ACHN (cell line): ENCODE measurements around the gene NCOR2.

Source experiments
- DNase-seq: peaks from one replicate; pipeline ENCODE4 v3.0.0-alpha.2; 2015
- in situ Hi-C: cut with HindIII; loops from 2 replicates; pipeline ENCODE4 v1.10.0; 2017; ENCODE audit warnings: low sequenced_read_pairs, low pct_ligation_motif_present, low pct_unique_long_range_greater_than_20kb

NCOR2 gene

DNA sequence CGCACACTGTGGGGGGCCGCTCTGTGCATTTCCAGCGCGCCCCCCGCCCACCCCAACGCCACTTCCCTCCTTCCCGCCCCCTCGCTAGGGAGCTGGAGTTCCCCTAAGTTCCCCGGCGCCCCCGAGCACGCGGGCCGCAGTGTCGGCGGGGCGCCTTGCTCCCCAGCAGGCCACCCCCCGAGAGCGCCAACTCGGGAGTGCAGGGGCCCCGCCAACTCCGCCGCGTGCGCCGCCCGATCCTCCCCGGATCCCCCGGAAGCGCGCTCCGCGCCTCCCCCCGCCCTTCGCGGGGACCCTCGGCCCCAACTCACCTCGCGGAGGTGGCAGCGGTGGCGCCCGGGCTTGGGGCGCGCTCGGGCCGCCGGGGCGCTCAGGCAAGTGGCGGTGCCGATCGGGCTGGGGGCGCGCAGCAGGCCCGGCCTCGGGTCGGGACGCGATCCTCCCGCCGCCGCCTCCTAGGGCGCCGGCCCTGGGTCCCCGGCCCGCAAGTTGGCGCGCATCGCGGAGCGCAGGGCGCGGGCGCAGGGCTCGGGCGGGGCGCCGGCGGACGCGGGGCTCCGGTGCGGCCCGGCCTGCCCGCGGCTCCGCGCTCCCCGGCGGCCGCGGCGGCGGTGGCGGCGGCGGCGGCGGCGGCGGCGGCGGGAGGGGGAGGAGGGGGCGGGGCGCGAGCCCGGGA lies at the start of gene NCOR2:
Gene NCOR2 (minus strand): TSS at position 616 of the 676 bp plus-strand sequence. CDS start 72,361 bp downstream, outside the sequence.
- DNase-seq: peak; percentile 24
- in situ Hi-C loops: no loop called here

DNA sequence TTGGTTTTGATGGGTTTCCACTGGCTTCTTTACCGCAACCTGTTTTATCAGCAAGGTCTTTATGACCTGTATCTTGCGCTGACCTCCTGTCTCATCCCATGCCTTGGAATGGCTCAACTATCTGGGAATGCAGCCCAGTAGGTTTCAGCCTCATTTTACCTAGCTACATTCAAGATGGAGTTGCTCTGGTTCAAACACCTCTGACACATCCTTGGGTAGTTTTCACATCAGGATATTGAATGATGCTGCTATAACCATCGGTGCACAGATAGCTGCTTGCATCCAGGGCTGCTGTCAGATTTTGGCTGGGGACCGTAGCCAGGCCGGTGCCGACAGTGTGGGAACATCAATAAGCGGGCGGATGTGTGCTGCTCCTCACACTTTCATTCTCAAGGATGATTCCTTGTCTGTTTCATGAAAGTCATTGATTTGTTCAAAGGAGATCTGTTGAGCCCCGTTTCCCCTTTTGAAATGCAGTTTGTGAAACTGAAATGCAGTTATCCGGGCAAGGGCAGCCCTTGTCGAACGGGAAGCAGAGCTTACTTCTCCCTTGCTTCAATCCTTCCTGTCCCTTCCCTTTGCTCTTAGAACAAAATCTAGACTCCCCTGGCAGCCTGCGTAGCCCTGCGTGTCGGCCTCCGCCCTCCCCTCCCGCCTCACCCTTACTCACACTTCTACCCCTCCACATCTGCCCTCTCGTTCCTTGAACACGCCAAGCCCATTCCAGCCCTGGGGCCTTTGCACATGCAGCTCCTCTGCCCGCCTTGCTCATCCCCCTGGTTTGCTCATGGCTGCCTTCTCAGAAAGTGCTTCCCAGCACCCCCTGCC lies 49.2 kb upstream of the NCOR2 start:
- in situ Hi-C loops: no loop called here
- no peak for DNase-seq

DNA sequence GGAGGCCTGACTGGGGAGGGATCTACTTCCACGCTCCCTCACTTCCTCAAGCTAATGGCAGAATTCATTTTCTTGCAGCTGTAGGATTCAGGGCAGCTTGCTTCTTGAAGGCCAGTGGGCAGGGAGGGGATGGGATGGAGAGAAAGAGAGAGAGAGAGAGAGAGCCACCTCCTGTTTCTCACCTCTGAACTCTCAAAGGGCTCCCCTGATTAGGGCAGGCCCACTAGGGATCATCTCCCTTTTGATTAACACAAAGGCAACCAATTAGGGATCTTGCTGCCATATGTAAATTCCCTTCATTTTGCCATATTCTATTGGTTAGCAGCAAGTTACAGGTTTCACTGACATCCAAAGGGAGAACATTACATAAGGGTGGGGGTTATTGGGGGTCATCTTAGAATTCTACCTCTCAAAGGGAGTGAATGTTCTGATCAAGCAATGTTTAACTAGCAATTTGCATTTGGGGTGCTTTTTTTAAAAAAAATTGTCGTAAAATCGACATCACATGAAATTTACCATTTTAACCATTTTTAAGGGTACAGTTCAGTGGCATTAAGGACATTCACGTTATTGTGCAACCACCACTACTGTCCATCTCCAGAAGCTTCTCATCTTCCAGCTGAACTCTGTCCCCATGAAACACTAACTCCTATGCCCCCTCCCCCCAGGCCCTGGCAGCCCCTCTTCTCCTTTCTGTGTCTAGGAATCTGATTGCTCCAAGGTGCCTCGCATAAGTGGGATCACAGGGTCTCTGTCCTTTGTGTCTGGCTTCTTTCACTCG lies 47.3 kb upstream of the NCOR2 start:
- DNase-seq: no peak
- in situ Hi-C loops: no loop called here

DNA sequence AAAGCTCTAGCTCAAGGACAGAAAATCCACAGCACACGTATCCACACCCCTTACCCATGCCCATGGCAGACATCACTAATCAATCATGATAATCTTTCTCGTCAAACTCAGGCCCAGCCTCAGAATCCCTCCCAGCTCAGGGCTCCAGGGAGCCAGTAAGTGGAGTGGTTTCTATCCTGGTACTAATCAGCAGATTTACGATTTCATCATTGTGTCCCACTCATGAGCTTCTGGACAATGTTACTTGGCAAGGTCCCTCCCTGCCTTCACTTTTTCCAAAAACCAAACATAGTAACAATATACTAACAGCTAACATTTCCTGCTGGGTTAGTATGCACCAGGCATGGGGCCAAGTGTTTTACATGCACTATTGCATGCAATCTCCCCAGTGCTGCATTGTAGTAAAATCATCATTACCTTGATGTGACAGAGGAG lies 45.8 kb upstream of the NCOR2 start:
- in situ Hi-C loops: no loop called here

DNA sequence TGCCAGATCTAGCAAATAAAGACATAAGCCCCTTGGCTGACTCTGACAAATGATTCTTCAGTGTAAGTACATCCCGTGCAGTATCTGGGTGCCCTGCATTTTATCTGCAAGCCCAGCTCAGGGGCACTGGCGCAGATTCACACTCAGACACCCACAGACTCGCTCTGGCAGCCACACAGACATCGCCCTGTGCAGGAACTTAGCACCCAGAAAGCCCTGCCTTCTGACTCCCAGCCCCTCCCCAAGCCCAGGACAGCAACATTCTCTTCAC lies 44.9 kb upstream of the NCOR2 start:
- no peak for DNase-seq
- in situ Hi-C loops: no loop called here

More for the DNA sequence above, 45.8 kb upstream of the NCOR2 start:
- DNase-seq: no peak

DNA sequence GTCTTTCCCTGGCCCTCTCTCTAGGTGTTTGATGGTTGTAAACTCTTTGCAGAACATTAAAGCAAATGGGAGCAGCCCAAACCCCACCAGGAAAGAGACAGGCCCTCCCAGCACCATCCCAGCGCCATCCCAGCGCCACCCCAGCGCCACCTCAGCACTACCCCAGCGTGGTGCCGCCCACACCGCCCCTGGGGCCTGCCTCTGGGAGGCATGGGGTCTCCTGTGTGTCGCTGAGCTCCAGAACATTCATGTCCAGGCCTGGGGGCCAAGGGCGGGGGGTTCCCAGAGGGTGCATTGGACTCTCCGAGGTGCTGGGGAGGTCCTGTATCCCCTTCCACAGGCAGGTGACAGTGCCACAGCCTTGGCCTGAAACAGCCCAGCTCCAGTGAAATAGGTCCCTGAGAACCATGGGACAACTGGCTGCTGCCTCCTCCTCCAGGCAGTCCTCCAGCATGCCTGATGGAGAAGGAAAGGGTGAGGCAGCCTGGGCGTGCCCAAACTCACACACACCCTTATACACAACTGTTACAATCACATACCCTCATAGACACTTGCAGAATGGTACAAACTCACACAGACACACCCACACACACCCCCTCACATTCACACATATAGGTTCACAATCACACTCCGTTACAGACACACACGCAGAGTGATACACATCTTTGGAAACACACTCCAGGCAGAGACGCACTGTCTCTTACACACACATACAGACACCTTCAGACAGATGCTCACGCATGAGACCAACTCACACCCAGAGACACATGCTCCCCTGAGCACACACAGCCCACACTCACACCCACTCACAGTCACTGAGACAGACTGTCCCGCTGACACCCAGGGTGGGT lies 44.4 kb upstream of the NCOR2 start:
- in situ Hi-C loops: no loop called here
- no peak for DNase-seq

DNA sequence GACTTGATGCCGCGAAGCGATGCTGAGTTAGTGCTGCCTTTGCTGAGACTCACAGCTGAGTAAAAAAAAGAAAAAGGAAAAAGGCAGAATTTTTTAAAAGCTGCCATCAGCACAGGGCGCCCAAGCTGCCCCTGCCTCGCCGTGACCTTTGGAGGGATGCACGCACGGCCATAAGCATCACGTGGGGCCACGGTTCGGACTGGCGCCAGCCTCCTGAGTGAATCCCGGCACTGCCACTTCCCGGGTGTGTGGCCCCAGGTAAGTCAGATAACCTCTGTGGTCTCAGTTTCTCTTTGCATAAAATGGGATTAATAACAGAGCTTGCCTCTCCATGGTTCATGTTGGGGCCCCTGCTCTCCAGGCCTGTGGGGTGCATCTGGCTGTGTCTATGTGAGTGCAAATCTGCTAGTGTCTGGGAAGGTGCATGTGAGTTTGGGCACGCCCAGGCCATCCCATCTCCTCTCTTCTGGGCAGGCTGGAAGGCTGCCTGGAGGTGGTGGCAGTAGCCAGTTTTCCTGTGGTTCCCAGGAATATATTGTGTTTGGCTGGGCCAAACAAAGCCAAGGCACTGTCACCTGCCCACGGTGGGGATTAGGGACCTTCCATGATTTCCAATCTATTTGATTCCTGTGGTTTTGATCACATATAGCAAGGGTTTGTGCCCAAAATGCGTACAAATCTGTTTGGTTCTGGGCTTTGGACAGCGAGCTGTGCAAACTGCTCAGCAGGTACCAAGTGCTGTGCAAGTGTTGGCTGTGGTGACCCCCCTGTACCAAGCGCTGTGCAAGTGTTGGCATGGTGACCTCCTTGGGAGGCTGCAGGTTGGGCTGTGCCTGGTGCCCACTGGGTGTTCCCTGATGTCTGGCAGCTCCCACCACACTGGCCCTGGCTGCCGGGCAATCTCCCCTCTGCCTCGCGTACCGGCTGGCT lies 43.5 kb upstream of the NCOR2 start:
- no peak for DNase-seq

DNA sequence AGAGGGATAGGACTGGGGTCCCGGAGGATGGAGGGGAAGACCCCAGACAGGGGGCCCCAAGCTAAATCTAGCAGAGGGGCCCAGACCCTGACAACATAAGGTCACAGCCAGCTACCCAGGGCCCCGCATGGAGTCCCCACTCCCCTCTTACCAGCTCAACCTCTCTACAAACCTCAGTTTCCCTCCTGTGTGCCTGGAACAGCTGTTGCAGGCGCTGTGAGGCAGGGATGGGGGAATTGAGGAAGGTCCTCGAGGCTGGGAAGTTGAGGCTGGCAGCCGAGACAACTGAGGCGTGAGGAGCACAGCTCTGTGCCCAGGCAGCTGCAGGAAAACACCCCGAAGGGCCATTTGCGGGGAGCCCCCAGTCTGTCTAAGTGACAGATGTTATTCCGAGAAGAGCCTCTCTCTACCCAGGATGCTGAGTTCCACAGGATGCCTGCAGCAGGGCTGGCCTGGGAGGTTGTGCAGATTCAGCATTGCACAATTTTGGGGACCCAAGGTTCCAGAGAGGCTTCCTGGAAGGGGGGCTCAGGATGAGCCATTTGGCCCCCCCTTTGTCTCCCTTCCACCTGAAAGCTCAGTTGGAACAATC lies 42.7 kb upstream of the NCOR2 start:
- in situ Hi-C loops: no loop called here
- DNase-seq: no peak

More for the DNA sequence above, 43.5 kb upstream of the NCOR2 start:
- in situ Hi-C loops: no loop called here

DNA sequence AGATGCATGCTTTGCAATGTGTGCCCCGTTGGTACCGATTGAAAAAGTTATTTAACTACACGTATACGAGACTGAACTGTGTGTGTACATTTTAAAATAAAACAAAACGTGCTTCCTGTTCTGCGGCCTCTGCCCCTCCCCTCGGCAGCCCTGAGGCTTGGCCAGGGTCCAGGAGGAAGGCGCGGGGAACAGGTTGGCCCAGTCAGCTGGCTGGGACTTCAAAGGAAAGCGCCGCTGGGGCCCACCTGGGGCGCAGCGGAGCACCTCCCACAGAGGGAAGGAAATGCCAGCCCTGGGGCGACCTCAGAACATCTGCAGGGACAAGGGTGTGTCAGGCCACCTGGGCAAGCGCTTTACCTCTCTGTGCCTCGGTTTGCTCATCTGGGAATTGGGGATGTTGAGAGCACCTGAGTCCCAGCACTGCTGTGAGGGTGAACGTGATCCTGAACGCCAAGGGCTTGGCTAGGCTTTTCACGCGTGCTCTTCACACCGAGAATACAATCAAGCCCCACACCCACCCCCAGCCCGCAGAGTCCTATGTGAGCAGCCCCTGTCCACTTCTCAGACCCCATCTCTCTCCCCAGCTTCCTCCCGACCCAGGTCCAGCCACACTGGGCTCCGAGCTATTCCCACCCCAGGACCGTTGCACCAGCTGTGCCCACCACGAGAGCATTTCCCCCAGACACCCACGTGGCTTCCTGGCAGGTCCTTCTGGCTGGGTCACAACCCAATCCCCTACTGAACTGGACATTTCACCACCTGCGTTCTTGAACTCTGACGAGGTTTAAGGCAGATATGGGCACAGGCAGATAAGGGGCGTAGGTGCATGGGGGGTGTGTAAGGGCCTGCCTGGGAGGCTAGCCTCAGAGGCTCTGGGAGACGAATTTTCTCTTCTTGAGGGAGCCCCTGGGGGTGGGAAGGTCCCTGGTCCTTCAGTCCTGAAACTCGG lies 41.9 kb upstream of the NCOR2 start:
- no peak for DNase-seq
- in situ Hi-C loops: no loop called here

DNA sequence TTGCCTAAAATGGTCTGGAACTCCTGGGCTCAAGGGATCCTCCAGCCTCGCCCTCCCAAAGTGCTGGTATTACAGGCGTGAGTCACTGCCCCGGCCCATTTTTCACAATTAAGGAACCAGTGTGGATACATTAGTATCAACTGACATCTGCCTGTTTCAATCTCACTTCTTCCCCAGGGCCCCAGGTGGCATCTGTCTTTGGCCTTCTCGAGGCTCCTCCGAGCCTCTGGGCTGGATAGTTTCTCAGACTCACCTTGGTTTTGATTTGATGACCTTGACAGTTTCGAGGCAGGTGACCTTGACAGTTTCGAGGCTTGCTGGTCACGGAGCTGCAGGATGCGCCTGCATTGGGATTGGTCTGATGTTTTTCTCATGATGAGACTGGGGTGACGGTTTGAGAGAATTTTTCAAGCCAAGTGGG lies 41.0 kb upstream of the NCOR2 start:
- no peak for DNase-seq
- in situ Hi-C loops: no loop called here

DNA sequence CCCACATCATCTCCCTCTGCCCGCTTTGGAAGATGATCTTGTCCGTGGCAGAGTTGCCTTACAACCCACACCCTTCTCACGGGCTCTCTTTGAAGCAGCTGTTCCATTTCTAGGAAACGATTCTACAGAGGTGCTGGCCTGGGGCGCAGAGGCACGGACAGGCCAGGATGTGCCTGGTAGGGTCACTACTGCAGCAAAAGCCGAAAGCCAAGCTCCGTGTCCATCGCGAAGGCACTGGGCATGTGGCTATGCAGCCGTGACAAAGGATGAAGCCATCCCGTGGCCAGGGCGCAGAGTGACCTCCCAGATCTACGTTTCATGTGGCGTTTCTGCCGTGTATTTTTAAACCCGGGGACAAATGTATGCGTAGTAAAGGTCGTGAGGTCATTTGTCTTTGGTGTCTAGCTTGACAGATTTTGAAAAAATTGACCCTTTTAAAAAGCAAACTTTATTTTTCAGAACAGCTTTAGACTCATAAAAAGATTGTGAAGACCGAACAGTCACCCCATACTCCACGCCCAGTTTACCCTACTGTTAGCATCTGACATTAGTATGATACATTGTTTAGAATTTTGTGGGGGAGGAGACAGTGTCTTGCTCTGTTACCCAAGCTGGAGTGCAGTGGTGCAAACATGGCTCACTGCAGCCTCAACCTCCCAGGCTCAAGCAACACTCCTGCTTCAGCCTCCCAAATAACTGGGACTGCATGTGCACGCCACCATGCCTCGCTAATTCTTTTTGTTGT lies 40.4 kb upstream of the NCOR2 start:
- in situ Hi-C loops: no loop called here
- DNase-seq: no peak

DNA sequence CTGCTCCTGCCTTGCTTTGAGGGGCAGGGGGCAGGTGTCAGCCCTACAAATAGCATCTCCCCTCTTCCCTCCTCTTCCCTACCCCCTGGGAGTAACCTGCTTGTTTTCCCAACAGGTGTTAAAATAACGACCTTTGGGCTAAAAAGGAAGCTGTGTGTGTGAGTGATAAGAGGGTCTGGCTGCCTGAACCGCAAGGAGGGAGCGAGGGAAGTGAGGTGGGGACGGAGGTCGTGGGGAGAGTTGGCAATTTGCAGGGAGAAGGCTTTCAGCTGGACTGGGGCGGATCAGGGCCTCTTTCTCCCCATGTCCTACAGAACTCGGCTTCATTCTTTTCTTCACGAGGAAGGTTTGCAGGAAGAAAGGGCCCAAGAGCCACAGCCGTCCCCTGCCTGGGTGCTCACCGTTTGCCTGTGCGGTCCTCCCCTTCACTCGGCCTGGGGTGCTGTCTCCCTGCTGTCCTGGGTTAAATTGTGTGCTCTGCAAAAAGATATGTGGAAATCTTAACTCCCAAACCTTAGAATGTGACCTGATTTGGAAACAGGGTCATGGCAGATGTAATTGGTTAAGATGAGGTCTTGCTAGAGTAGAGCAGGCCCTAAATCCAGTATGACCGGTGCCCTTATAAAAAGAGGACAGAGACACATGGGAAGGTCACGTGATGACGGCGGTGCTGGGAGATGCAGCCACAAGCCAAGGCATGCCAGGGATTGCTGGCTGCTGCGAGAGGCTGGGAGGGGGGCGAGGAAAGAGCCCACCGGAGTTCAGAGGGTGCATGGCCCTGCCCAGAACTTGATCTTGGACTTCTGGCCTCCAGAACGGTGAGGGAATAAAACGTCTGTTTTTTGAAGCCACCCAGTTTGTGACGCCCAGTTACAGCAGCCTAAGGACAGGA lies 38.7 kb upstream of the NCOR2 start:
- in situ Hi-C loops: no loop called here

DNA sequence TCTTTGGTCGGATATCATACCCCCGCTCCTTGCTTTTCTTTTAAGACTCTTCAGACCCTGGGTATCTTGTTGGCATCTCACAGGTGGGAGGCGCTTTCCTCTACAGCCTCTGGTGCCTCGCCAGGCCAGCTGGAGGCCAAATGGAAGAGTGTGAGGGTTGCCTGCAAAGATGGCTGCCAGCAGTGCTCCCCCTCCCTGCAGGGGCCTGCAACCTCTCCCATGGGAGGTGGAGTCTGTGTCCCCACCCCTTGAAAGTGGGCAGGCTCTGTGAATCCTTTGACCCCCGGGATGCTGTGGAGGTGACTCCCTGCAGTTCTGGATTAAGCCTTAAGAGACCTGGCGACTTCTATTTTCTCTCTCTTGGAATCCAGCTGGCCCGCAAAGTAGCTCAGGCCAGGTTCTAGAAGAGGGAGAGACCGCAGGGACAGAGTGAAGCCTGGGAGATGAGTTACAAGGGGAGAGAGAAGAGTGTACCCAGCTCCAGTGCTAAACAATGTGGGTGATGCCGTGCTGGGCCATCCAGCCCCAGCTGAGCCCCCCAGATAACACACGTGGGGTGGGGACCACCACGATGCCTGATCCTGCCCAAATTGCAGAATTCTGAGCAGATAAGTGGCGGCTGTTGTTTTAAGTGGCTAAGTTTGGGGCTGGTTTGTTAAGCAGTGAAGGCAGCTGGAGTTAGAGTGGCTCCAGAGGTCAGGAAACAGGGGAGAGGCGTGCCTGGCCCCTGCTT lies 37.9 kb upstream of the NCOR2 start:
- DNase-seq: no peak
- in situ Hi-C loops: no loop called here

More for the DNA sequence above, 38.7 kb upstream of the NCOR2 start:
- DNase-seq: no peak

DNA sequence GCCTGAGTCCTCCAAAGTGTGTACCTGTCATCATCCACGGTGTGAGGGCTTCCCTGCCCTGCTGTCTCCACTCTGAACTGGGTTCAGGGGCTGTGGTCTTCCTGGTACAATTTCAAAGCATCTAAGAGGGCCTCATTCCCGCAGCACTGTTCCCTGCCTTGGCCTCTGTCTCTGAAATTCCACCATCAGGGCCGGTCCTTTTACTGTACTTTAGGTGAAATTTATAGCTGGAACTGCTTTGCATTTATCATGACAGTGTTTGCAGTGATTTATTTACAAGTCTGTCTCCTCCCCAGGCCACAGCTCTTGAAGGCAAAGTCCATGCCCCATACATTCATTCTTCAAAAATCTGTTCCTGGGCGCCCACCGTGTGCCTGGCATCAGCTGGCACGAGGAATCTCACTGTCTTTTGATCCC lies 36.9 kb upstream of the NCOR2 start:
- DNase-seq: no peak
- in situ Hi-C loops: no loop called here
